ENCODE results near the gene MCF2L2.

- no peak for TF ChIP-seq CTCF (IDR thresholded peaks at IDR 0.05)
- TF ChIP-seq POLR2A (IDR thresholded peaks at IDR 0.05): no peak
Measured at GRCh38 chr3:183268366-183268765, 160.1 kb downstream of the MCF2L2 start.
